ENCODE measurements around the gene DNAAF8. TPM values are rescaled to one million over a fixed set of nuclear protein-coding genes. Genes with fewer than 3 reads are reported as not detected.
A peak's percentile ranks its signal among the peaks of the same experiment; 100 is the strongest.

The DNAAF8 gene
- total RNA-seq, 1 experiment from 2014 or later: 1.2 TPM

DNA sequence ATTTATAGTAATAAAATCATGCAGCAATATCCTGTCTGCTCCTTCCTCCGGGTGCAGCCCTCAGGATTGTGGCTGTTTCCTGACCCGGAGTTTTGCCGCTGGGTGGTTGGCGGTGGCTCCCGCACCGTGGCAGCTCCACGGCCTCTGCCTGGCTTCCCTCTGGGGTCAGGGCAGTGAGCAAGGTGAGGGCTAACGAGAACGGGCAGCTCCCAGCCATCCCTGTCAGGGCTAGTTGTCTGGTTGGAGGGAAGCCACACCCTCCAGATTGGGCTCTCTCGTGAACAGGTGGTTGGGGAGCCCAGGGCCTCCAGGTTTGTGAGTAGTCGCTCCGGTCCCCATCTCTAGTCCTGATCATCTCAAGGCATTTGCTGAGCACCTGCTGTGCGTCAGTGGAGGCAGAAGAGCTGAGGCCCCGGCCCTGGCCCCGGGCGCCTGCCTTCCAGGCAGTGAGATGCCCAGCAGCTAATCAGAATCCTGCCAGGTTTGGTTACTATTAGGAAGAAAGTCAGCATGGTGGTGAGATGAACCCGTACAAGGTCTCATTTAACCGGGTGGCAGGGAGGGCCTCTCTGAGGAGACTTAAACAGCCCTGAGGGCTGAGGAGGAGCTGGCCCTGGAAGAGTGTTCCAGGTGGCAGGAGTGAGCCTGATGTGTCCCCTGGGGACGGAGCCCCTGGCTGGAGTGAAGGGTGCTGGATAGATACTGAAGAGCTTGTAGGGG, 43.2 kb upstream of the DNAAF8 start:
- no peak overlapping the region for H2AFZ ChIP-seq (ENCODE audit: low read length)
- DNase-seq: no peak
- no peaks in the 10 kb centered on the region for H4K20me1 ChIP-seq (ENCODE audit: low read length)
- ATAC-seq: no peak
- ChIA-PET POLR2A (ENCODE audit: unreplicated experiment) (no interaction called here), CTCF (no interaction called here)
- no peaks in the 10 kb centered on the region for H3K27me3 ChIP-seq (ENCODE audit: low read length)
- H3K36me3 ChIP-seq (ENCODE audit: low read depth, low read length): no peaks in the 10 kb centered on the region; the same call in 1 of the 2 replicates
- 0 out of 2 replicates have a peak, but pooled peaks cover 3% of the 10 kb centered on the region for H3K79me2 ChIP-seq (ENCODE audit: low read length)
- no peak overlapping the region for H3K4me3 ChIP-seq (ENCODE audit: low read length)
- no TSS peak for BruUV-seq (replicated peaks)
- no peak overlapping the region for H3K27ac ChIP-seq (ENCODE audit: low read length)
- no peaks in the 10 kb centered on the region for H3F3A ChIP-seq (ENCODE audit: low read length, unreplicated experiment)
- intact Hi-C loops (cut with micrococcal nuclease): no loop called here
- no peak overlapping the region for H3K4me2 ChIP-seq (ENCODE audit: low read length)
- H3K4me1 ChIP-seq (ENCODE audit: insufficient read depth, low read length): peaks cover 5% of the 10 kb centered on the region; the same call in 1 of the 2 replicates
- no peak overlapping the region for H3K9ac ChIP-seq (ENCODE audit: low read length)
- H3K9me2 ChIP-seq (replicated peaks; ENCODE audit: low read length): no peaks in the 10 kb centered on the region
- TF ChIP-seq EZH2phosphoT487 (IDR thresholded peaks at IDR 0.05; ENCODE audit: borderline replicate concordance, low read length): no peak
- TF ChIP-seq, protein P1, sequence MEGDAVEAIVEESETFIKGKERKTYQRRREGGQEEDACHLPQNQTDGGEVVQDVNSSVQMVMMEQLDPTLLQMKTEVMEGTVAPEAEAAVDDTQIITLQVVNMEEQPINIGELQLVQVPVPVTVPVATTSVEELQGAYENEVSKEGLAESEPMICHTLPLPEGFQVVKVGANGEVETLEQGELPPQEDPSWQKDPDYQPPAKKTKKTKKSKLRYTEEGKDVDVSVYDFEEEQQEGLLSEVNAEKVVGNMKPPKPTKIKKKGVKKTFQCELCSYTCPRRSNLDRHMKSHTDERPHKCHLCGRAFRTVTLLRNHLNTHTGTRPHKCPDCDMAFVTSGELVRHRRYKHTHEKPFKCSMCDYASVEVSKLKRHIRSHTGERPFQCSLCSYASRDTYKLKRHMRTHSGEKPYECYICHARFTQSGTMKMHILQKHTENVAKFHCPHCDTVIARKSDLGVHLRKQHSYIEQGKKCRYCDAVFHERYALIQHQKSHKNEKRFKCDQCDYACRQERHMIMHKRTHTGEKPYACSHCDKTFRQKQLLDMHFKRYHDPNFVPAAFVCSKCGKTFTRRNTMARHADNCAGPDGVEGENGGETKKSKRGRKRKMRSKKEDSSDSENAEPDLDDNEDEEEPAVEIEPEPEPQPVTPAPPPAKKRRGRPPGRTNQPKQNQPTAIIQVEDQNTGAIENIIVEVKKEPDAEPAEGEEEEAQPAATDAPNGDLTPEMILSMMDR (conservative IDR thresholded peaks at IDR 0.05; ENCODE audit: low read depth, low read length): no peak
- TF ChIP-seq EZH2 (IDR thresholded peaks at IDR 0.05; ENCODE audit: low read length, unreplicated experiment): no peak
- no peaks in the 10 kb centered on the region for H3K9me3 ChIP-seq (ENCODE audit: low read length)

DNA sequence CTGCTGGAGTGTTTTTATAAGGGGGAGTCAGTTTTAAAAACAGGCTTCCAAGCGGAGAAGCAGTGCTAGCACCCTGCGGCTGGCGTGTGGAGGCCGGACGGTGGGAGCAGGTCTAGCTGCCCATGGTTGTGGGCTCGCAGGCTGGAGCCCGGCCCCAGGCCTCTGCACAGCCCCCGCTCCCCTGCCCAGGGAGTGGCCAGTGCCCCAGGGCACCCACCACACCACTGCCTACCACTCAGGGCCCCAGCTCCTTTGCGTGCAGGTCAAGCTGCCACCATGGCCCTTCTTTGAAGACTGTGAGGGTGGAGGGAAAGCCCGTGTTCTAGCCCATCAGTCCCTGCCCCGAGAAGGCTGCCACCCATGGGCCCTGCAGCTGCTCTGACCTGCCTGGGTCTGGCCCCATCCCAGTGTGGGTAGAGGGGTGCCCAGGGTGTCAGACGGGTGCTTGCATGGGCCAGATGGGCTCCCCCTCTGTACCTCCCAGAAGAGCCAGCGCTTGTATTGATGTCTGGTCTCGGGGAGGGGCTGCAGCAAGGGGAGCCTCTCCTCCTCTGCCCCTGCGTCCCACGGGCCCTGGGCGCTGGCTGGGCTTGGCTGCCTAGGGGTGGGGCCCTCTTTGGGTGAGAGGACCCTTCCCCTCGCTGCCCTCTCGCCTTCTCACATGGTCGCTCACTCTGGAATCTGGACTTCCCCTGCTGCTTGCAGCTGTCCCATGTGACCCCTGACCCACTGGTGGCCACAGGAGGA, 42.5 kb upstream of the DNAAF8 start:
- DNase-seq (no peak), ATAC-seq (no peak)
- intact Hi-C loops (cut with micrococcal nuclease): no loop called here
- TF ChIP-seq EZH2phosphoT487 (IDR thresholded peaks at IDR 0.05; ENCODE audit: borderline replicate concordance, low read length) (no peak), EZH2 (IDR thresholded peaks at IDR 0.05; ENCODE audit: low read length, unreplicated experiment) (no peak)
- TF ChIP-seq, protein P1 (conservative IDR thresholded peaks at IDR 0.05; ENCODE audit: low read depth, low read length): no peak
- H3K4me1 ChIP-seq (ENCODE audit: insufficient read depth, low read length): peaks cover 5% of the 10 kb centered on the region; the same call in 1 of the 2 replicates
- no peaks in the 10 kb centered on the region for H3K9me3 ChIP-seq (ENCODE audit: low read length)
- CTCF ChIA-PET: no interaction called here
- no peaks in the 10 kb centered on the region for H3K27me3 ChIP-seq (ENCODE audit: low read length)
- H3K27ac ChIP-seq (ENCODE audit: low read length): no peak overlapping the region
- 0 out of 2 replicates have a peak, but pooled peaks cover 3% of the 10 kb centered on the region for H3K79me2 ChIP-seq (ENCODE audit: low read length)
- H2AFZ ChIP-seq (ENCODE audit: low read length): no peak overlapping the region
- no TSS peak for BruUV-seq (replicated peaks)
- H3K9ac ChIP-seq (ENCODE audit: low read length): no peak overlapping the region
- POLR2A ChIA-PET (ENCODE audit: unreplicated experiment): no interaction called here
- H4K20me1 ChIP-seq (ENCODE audit: low read length): no peaks in the 10 kb centered on the region
- peak overlapping the region; percentile 93; the same call in 1 of the 2 replicates for H3K4me2 ChIP-seq (ENCODE audit: low read length)
- H3F3A ChIP-seq (ENCODE audit: low read length, unreplicated experiment): no peaks in the 10 kb centered on the region
- H3K36me3 ChIP-seq (ENCODE audit: low read depth, low read length): no peaks in the 10 kb centered on the region; the same call in 1 of the 2 replicates
- no peaks in the 10 kb centered on the region for H3K9me2 ChIP-seq (replicated peaks; ENCODE audit: low read length)
- no peak overlapping the region for H3K4me3 ChIP-seq (ENCODE audit: low read length)
